HG02571 (cell line): ENCODE results near the gene NFS1.
"Not testable (repeated sequence)": the region's sequence is repeated elsewhere in the genome, so short reads cannot be mapped to it uniquely, and the experiment has no call there.

Experiments
- ATAC-seq: cut with Tn5 transposase; IDR thresholded peaks from one replicate; pipeline ENCODE4 v1.9.1; 2021; ENCODE audit warnings: mild to moderate bottlenecking, moderate library complexity; ENCODE audit not compliant: unreplicated experiment

NFS1 gene

GRCh38 chr20:35710039-35710438 is 10.9 kb upstream of the NFS1 start:
- ATAC-seq = no peak

- ATAC-seq = no peak
Observed at GRCh38 chr20:35709259-35709658, 10.1 kb upstream of the NFS1 start.

GRCh38 chr20:35708502-35708901 is 9.3 kb upstream of the NFS1 start:
- no peak for ATAC-seq

GRCh38 chr20:35706591-35707529 is 7.7 kb upstream of the NFS1 start:
- ATAC-seq = not testable (repeated sequence)

GRCh38 chr20:35705894-35706293 is 6.7 kb upstream of the NFS1 start:
- not testable (repeated sequence) for ATAC-seq

- ATAC-seq = no peak
Observed at GRCh38 chr20:35704514-35705261, 5.5 kb upstream of the NFS1 start.

- no peak for ATAC-seq
Observed at GRCh38 chr20:35702824-35703695, 3.9 kb upstream of the NFS1 start.

- no peak for ATAC-seq
Observed at GRCh38 chr20:35702051-35702823, 3.1 kb upstream of the NFS1 start.

GRCh38 chr20:35700625-35701148 is 1.5 kb upstream of the NFS1 start:
- no peak for ATAC-seq

GRCh38 chr20:35699957-35700624 is 939 bp upstream of the NFS1 start:
- no peak for ATAC-seq

GRCh38 chr20:35698298-35699126 is 640 bp downstream of the NFS1 start:
- ATAC-seq = no peak

- ATAC-seq = no peak
Observed at GRCh38 chr20:35697696-35698297, 1.4 kb downstream of the NFS1 start.

- no peak for ATAC-seq
Observed at GRCh38 chr20:35695978-35696377, 3.2 kb downstream of the NFS1 start.

GRCh38 chr20:35695245-35695749 is 3.9 kb downstream of the NFS1 start:
- no peak for ATAC-seq

GRCh38 chr20:35690265-35690664 is 8.9 kb downstream of the NFS1 start:
- ATAC-seq = no peak

GRCh38 chr20:35686872-35687271 is 12.3 kb downstream of the NFS1 start:
- not testable (repeated sequence) for ATAC-seq

GRCh38 chr20:35685368-35685767 is 13.8 kb downstream of the NFS1 start:
- not testable (repeated sequence) for ATAC-seq

GRCh38 chr20:35681960-35682359 is 17.2 kb downstream of the NFS1 start:
- ATAC-seq = no peak
